Fibroblast of pulmonary artery (primary cell): Measurements from ENCODE around the gene WNT7B.

Experiments
- DNase-seq: peaks from one replicate; pipeline ENCODE4 v3.0.0-alpha.2; 2010; ENCODE audit warnings: low read depth
- H3K4me3 ChIP-seq: replicated peaks from 2 replicates; pipeline ENCODE4 v1.5.1; 2011; ENCODE audit warnings: low read depth, mild to moderate bottlenecking, control low read depth, low read length, moderate library complexity
- CTCF ChIP-seq: IDR thresholded peaks from 2 replicates; pipeline ENCODE4 v1.5.1; 2011; ENCODE audit warnings: mild to moderate bottlenecking, control low read depth, low read length, inconsistent platforms; ENCODE audit errors: missing control alignments

Gene WNT7B

GRCh38 chr22:45878901-45879551 lies 97.9 kb downstream of the WNT7B start:
- no peak for TF ChIP-seq CTCF
- H3K4me3 ChIP-seq, result no peak overlapping the region
- DNase-seq, result no peak

GRCh38 chr22:45878051-45878781 lies 98.7 kb downstream of the WNT7B start:
- DNase-seq, result no peak
- TF ChIP-seq CTCF, result no peak
- H3K4me3 ChIP-seq, result no peak overlapping the region

GRCh38 chr22:45877651-45878050 lies 99.3 kb downstream of the WNT7B start:
- no peak overlapping the region for H3K4me3 ChIP-seq
- no peak for DNase-seq
- TF ChIP-seq CTCF, result no peak

GRCh38 chr22:45877036-45877380 lies 100.0 kb downstream of the WNT7B start:
- no peak for DNase-seq
- no peak for TF ChIP-seq CTCF

GRCh38 chr22:45876136-45877035 lies 100.6 kb downstream of the WNT7B start:
- no peak for DNase-seq
- no peak overlapping the region for H3K4me3 ChIP-seq
- no peak for TF ChIP-seq CTCF

More at GRCh38 chr22:45877036-45877380, 100.0 kb downstream of the WNT7B start:
- no peak overlapping the region for H3K4me3 ChIP-seq

GRCh38 chr22:45872659-45873263 lies 104.2 kb downstream of the WNT7B start:
- TF ChIP-seq CTCF, result no peak
- no peak overlapping the region for H3K4me3 ChIP-seq
- no peak for DNase-seq
